HG03097 (cell line): ENCODE measurements around the gene MUC5B.

ENCODE experiments used
- ATAC-seq: cut with Tn5 transposase; IDR thresholded peaks from one replicate; pipeline ENCODE4 v1.9.1; 2021; ENCODE audit not compliant: unreplicated experiment, low FRiP score

Gene MUC5B

GRCh38 chr11:1306186-1307162, 83.6 kb downstream of the MUC5B start:
- ATAC-seq, result no peak

- ATAC-seq, result no peak
These were observed 84.5 kb downstream of the MUC5B start for GRCh38 chr11:1307163-1307870.

- ATAC-seq, result no peak
These were observed 85.3 kb downstream of the MUC5B start for GRCh38 chr11:1307998-1308742.

GRCh38 chr11:1308743-1309497, 86.1 kb downstream of the MUC5B start:
- ATAC-seq, result peak; percentile 2

- peak; percentile 77 for ATAC-seq
These were observed 86.8 kb downstream of the MUC5B start, which contains the start of gene TOLLIP for GRCh38 chr11:1309498-1310317. TOLLIP (minus strand) TSS chr11:1309632; CDS start chr11:1309498, 134 bp downstream.

- ATAC-seq, result no peak
These were observed 87.4 kb downstream of the MUC5B start for GRCh38 chr11:1310318-1310687.

GRCh38 chr11:1310772-1311468, 88.1 kb downstream of the MUC5B start:
- ATAC-seq, result no peak
